GM19467 (cell line): Measurements from ENCODE around the gene MPG.
"Not testable (repeated sequence)": the region's sequence is repeated elsewhere in the genome, so short reads cannot be mapped to it uniquely, and the experiment has no call there.

Source experiments
- ATAC-seq: cut with Tn5 transposase; IDR thresholded peaks from one replicate; pipeline ENCODE4 v1.9.1; 2021; ENCODE audit warnings: mild to moderate bottlenecking, moderate library complexity; ENCODE audit not compliant: unreplicated experiment

Gene MPG

GRCh38 chr16:106623-107324, 28.7 kb downstream of the MPG start:
- no peak for ATAC-seq

- ATAC-seq: no peak
Measured at GRCh38 chr16:112153-112840, 34.3 kb downstream of the MPG start.

GRCh38 chr16:114327-114726, 36.3 kb downstream of the MPG start:
- no peak for ATAC-seq

GRCh38 chr16:116015-116414, 38.0 kb downstream of the MPG start:
- ATAC-seq: no peak

- ATAC-seq: no peak
Measured at GRCh38 chr16:117379-118365, 39.6 kb downstream of the MPG start.

GRCh38 chr16:118857-119256, 40.8 kb downstream of the MPG start:
- ATAC-seq: no peak

DNA sequence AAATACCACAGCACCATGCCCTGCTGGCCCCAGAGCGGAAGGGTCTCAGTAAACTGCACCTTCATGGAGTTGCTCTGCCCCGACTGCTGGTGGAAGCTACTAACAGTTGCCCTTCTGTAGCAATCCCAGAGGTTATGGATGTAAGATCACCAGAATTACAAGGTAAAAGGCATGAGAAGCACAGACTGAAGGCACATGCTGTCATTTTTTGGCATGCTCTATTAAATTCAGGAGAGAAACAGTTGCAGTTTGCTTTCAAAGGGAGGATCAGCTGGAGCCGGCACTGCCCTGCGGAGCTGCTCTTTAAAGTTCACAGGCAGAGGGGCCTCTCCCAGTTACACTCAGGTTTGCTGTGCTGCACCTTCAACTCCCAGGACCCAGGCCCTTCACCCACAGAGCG, 41.3 kb downstream of the MPG start:
- no peak for ATAC-seq

DNA sequence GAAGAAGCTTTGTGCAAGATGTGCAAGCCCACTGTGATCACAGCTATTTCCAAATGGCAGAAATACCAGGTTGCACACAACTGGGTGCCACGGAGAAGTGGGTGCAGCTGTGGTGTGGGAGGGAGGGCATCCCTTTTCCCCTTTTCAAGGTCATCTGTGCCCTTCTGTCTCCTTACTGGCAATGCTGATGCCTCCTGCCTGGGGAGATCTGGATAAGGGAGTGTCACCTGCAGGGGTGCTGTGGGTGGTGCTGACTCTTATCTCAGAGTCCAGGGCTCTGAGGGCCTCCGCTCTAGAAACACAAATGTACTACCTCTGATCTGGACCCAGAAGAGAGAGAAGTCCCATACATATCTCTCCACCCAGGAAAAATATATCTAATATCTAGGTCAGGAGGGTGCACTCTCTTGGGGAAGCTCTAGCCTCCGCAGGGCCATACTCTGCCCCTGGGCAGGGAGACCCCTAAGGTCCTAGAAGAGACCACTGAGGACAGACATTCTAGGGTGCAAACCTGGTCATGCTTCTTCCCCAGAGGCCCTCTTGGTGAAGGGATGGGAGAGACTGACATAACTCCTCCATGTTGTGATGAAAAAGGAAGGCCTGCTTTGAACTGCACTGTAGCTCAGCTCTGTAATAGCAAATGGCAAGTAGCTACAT, 41.9 kb downstream of the MPG start:
- no peak for ATAC-seq

- ATAC-seq: no peak
Measured at GRCh38 chr16:120756-121155, 42.7 kb downstream of the MPG start.

- no peak for ATAC-seq
Measured at GRCh38 chr16:122361-122760, 44.3 kb downstream of the MPG start.

DNA sequence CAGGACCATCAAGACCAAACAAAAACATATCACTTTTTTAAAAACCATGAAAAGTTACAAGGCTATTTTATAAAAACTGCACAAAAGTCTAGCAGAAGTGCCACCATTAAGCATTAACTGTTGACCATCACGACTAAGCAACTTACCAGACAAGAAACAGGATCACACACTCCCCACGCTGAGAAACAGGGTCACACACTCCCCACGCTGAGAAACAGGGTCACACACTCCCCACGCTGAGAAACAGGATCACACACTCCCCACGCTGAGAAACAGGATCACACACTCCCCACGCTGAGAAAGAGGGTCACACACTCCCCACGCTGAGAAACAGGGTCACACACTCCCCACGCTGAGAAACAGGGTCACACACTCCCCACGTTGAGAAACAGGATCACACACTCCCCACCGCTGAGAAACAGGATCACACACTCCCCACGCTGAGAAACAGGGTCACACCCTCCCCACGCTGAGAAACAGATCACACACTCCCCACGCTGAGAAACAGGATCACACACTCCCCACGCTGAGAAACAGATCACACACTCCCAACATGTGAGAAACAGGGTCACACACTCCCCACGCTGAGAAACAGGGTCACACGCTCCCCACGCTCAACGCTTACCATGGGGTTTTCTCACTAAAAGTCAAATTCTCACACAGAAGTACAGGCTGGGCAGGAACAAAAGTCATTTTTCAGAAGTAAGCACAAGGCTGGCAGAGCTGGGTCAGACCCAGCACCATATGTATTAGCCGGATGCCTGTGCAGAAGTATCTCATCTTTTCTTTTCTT, 45.7 kb downstream of the MPG start:
- ATAC-seq: not testable (repeated sequence)

DNA sequence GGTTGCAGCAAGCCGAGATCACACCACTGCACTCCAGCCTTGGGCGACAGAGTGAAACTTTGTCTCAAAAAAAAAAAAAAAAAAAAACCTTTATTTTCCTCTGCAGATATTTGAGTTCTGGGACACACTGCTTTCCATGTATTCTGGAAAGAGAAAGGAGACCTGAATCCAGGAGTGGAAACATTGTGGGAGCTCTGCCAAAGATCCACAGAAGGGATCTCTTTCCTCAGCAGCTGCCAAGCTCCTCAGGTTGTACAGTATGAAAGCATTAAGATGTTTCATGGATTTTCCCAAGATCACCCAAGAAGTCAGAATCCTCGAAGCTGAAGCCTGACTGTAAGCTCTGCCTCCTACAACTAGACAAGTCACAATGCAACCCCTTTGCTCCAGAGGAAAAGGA, 47.0 kb downstream of the MPG start:
- no peak for ATAC-seq

GRCh38 chr16:129075-129474, 51.0 kb downstream of the MPG start:
- ATAC-seq: no peak

DNA sequence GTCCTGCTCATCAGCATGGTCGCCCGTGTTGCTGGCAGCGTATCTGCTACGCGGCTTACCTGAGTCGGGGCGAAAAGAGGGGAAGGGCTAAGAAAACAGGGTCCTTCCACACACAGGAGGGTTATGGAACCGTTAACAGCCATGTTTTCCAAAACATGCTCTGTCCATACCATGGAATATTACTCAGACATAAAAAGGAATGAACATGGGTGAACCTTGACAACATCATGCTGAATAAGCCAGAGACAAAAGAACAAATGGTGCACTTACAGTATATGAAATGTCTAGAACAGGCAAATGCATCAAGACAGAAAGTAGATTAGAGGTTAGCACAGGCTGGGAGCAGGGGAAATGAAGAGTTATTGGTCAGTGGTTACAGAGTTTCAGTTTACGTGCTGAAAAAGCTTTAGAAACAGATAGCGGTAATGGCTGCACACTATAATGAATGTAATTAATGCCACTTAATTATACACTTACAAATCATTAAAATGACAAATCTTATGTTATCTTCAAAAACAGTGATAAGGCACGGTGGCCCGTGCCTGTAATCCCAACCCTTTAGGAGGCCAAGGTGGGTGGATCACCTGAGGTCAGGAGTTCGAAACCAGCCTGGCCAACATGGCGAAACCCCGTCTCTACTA, 52.6 kb downstream of the MPG start:
- no peak for ATAC-seq

DNA sequence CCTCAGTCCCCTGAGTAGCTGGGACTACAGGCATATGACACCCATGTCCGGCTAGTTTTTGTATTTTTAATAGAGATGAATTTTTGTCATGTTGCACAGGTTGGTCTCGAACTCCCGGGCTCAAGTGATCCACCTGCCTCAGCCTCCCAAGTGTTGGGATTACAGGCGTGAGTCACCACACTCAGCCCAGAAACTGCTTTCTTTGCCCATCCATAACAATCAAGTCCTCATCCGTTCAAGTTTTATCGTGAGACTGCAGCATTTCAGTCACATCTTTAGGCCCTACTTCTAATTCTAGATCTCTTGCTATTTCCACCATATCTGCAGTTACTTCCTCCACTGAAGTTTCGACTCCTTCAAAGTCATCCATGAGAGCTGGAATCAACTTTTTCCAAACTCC, 54.1 kb downstream of the MPG start:
- ATAC-seq: no peak

DNA sequence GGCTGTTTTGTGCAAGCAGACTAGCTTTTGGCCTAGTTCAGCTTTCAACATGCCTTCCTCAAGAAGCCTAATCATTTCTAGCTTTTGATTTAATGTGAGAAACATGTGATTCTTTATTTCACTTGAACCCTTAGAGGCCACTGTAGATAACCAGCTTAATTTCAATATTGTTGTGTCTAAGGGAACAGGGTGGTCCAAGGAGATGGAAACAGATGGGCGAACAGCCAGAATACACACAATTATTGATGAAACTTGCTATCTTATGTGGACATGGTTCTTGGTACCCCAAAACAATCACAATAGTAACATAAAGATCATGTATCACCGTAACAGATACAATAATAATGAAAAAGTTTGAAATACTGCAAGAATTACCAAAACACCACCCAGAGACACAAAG, 55.7 kb downstream of the MPG start:
- no peak for ATAC-seq
